HFF-Myc (cell line): Measurements from ENCODE around the gene GSAP.
"Not testable (repeated sequence)": the region's sequence is repeated elsewhere in the genome, so short reads cannot be mapped to it uniquely, and the experiment has no call there.

Source experiments
- DNase-seq: peaks from one replicate; pipeline ENCODE4 v3.0.0-alpha.2; 2011; ENCODE audit warnings: low read depth; ENCODE audit errors: extremely low read depth
- H3K4me3 ChIP-seq: replicated peaks from 2 replicates; pipeline ENCODE4 v1.5.1; 2011; ENCODE audit warnings: low read depth, mild to moderate bottlenecking, control low read depth, low read length
- CTCF ChIP-seq: IDR thresholded peaks from 2 replicates; pipeline ENCODE4 v1.5.1; 2012; ENCODE audit warnings: mild to moderate bottlenecking, low read depth, low read length, control low read depth; ENCODE audit errors: missing control alignments

The GSAP gene

GRCh38 chr7:77453531-77453930, 37.4 kb upstream of the GSAP start:
- no peak overlapping the region for H3K4me3 ChIP-seq
- no peak for TF ChIP-seq CTCF
- DNase-seq: no peak

- DNase-seq, H3K4me3 ChIP-seq: not testable (repeated sequence)
Observed at GRCh38 chr7:77451950-77452349, 35.8 kb upstream of the GSAP start.

- H3K4me3 ChIP-seq: no peak overlapping the region
- TF ChIP-seq CTCF: no peak
- DNase-seq: no peak
Observed at GRCh38 chr7:77450613-77451012, 34.5 kb upstream of the GSAP start.

- no peak overlapping the region for H3K4me3 ChIP-seq
- no peak for DNase-seq
Observed at GRCh38 chr7:77450054-77450453, 33.9 kb upstream of the GSAP start.

DNA sequence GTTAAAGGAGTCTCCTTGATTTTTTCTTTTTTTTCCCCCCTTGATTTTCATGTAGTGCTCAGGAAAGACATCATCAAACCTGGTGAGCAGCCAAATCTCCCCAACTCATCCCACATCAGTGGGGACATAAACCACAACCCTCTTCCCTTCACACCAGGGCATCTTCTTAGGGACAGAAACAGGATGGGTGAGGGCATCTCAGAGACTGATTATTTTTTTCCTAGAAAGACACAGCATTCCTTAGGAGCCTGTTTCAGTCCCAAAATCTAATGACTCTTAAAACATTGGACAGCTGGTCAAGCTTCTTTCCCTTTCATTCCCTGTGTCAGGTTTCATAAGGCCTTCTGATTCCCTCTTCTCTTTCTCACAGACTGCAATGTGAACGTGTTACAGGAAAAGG, 31.5 kb upstream of the GSAP start:
- TF ChIP-seq CTCF: no peak
- no peak overlapping the region for H3K4me3 ChIP-seq
- DNase-seq: no peak

More at GRCh38 chr7:77450054-77450453, 33.9 kb upstream of the GSAP start:
- TF ChIP-seq CTCF: no peak

DNA sequence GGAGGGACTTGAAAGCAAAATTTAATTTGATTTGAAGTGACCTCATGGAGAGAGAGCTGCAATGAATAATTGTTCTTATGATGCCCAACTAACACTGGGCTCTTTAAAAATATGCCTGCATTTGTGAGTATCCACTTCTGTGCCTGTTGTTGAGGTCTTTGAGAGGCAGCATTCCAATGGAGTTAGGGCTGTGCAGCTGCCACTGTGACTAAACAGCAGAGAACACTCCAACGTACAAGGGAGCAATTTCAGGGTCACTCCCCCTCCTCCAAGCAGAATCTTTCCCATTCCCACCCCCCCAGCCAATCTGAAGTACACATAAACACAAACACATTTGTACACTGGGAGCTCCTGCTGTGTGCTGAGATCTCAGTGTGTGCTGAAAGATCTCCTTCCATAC, 28.0 kb upstream of the GSAP start:
- H3K4me3 ChIP-seq: no peak overlapping the region
- DNase-seq: no peak
- TF ChIP-seq CTCF: no peak

DNA sequence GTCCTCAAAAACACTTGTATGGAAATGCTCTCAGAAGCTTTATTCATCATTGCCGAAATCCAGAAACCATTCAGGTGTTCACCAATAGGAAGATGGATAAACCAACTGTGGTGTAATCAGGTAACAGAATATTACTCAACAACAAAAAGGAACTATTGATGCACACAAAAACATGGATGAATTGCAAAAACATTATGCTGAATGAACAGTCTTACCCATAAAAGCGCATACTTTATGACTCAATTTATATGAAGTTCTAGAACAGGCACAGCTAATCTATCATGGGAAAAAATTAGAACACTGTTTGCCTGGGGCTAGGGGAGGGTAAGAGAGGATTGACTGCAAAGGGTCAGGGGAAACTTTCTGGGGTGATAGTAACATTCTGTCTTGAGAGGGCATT, 26.9 kb upstream of the GSAP start:
- H3K4me3 ChIP-seq: no peak overlapping the region
- no peak for DNase-seq
- TF ChIP-seq CTCF: no peak
